ENCODE data around the gene KCTD5.

DNA sequence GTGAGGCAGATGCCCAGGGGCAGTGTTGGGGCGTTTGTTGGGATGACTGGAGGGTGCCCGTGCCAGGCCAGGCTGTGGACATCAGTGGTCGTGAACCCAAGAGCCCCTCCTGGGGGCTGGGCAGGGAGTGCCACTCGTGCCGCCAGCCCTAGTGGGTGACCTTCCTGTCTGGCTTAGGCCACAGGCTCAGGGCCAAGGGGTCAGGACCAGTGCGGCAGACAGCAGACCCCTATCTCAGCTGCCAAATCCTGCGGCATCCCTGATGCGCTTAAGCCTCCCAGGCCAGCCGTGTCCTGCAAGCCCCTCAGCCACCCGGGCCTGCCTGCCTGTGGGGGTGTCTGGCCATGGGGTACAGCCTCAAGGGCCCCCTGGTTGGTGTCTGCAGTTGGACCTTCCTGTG lies 23.0 kb downstream of the KCTD5 start:
- TF ChIP-seq NR2C2 (CRISPR knock-in tag; IDR thresholded peaks at IDR 0.05) (no peak), ZNF121 (CRISPR knock-in tag; IDR thresholded peaks at IDR 0.05) (no peak), ZNF263 (CRISPR knock-in tag; IDR thresholded peaks at IDR 0.05; ENCODE audit: low read depth) (no peak), JAZF1 (CRISPR knock-in tag; IDR thresholded peaks at IDR 0.05) (no peak), JUN (CRISPR knock-in tag; IDR thresholded peaks at IDR 0.05) (no peak), SOX15 (CRISPR knock-in tag; IDR thresholded peaks at IDR 0.05) (no peak), NR3C1 (CRISPR knock-in tag; conservative IDR thresholded peaks at IDR 0.05; ENCODE audit: low read depth) (no peak), ZBTB21 (CRISPR knock-in tag; IDR thresholded peaks at IDR 0.05; ENCODE audit: borderline replicate concordance) (no peak)
- TF ChIP-seq, protein P1, sequence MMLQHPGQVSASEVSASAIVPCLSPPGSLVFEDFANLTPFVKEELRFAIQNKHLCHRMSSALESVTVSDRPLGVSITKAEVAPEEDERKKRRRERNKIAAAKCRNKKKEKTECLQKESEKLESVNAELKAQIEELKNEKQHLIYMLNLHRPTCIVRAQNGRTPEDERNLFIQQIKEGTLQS (CRISPR knock-in tag; conservative IDR thresholded peaks at IDR 0.05): no peak
- TF ChIP-seq, protein P2, sequence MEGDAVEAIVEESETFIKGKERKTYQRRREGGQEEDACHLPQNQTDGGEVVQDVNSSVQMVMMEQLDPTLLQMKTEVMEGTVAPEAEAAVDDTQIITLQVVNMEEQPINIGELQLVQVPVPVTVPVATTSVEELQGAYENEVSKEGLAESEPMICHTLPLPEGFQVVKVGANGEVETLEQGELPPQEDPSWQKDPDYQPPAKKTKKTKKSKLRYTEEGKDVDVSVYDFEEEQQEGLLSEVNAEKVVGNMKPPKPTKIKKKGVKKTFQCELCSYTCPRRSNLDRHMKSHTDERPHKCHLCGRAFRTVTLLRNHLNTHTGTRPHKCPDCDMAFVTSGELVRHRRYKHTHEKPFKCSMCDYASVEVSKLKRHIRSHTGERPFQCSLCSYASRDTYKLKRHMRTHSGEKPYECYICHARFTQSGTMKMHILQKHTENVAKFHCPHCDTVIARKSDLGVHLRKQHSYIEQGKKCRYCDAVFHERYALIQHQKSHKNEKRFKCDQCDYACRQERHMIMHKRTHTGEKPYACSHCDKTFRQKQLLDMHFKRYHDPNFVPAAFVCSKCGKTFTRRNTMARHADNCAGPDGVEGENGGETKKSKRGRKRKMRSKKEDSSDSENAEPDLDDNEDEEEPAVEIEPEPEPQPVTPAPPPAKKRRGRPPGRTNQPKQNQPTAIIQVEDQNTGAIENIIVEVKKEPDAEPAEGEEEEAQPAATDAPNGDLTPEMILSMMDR (IDR thresholded peaks at IDR 0.05): no peak
- TF ChIP-seq, protein P3, sequence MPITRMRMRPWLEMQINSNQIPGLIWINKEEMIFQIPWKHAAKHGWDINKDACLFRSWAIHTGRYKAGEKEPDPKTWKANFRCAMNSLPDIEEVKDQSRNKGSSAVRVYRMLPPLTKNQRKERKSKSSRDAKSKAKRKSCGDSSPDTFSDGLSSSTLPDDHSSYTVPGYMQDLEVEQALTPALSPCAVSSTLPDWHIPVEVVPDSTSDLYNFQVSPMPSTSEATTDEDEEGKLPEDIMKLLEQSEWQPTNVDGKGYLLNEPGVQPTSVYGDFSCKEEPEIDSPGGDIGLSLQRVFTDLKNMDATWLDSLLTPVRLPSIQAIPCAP (CRISPR knock-in tag; IDR thresholded peaks at IDR 0.05): no peak
